ENCODE data around the gene RYR3.

GRCh38 chr15:33402600-33402999 is 91.8 kb downstream of the RYR3 start:
- TF ChIP-seq PHB2 (IDR thresholded peaks at IDR 0.05; ENCODE audit: partially characterized antibody) = no peak
- TF ChIP-seq KLF12 (CRISPR knock-in tag; IDR thresholded peaks at IDR 0.05; ENCODE audit: borderline replicate concordance) = no peak
- no peak for TF ChIP-seq EP300 (IDR thresholded peaks at IDR 0.05; ENCODE audit: low read depth in 2 of 2, low read length in 2 of 2)
- TF ChIP-seq EP300 (CRISPR knock-in tag; IDR thresholded peaks at IDR 0.05; ENCODE audit: borderline replicate concordance) = no peak
- TF ChIP-seq, protein P1, sequence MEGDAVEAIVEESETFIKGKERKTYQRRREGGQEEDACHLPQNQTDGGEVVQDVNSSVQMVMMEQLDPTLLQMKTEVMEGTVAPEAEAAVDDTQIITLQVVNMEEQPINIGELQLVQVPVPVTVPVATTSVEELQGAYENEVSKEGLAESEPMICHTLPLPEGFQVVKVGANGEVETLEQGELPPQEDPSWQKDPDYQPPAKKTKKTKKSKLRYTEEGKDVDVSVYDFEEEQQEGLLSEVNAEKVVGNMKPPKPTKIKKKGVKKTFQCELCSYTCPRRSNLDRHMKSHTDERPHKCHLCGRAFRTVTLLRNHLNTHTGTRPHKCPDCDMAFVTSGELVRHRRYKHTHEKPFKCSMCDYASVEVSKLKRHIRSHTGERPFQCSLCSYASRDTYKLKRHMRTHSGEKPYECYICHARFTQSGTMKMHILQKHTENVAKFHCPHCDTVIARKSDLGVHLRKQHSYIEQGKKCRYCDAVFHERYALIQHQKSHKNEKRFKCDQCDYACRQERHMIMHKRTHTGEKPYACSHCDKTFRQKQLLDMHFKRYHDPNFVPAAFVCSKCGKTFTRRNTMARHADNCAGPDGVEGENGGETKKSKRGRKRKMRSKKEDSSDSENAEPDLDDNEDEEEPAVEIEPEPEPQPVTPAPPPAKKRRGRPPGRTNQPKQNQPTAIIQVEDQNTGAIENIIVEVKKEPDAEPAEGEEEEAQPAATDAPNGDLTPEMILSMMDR (CRISPR knock-in tag; IDR thresholded peaks at IDR 0.05) = no peak
- no peak for TF ChIP-seq RFX1 (IDR thresholded peaks at IDR 0.05)
- TF ChIP-seq SP4 (CRISPR knock-in tag; IDR thresholded peaks at IDR 0.05) = no peak
- TF ChIP-seq ZNF780A (CRISPR knock-in tag; IDR thresholded peaks at IDR 0.05) = no peak
- TF ChIP-seq KDM5B (CRISPR knock-in tag; IDR thresholded peaks at IDR 0.05; ENCODE audit: borderline replicate concordance) = no peak
- TF ChIP-seq SRSF4 (IDR thresholded peaks at IDR 0.05; ENCODE audit: low read depth, low read length, poor library complexity, severe bottlenecking) = no peak
- TF ChIP-seq MXI1 (IDR thresholded peaks at IDR 0.05; ENCODE audit: borderline replicate concordance, low read depth, low read length) = no peak
- no peak for TF ChIP-seq ZNF138 (CRISPR knock-in tag; IDR thresholded peaks at IDR 0.05; ENCODE audit: low read depth)

All from HepG2 (cell line).